HCT116 (cell line): ENCODE data around the gene SH2D2A. TPM values are rescaled to one million over a fixed set of nuclear protein-coding genes. Genes with fewer than 3 reads are reported as not detected.

Experiments
- ATAC-seq: fragments of 200-7000 bp; cut with Tn5 transposase; 2 replicates; pipeline ENCODE4 v1.9.1; 2020; ENCODE audit warnings: mild to moderate bottlenecking, moderate library complexity
- BruUV-seq: library from RNA; stranded (reverse); fragments of 400-500 nt; replicated peaks from 2 replicates; lab custom pipeline; 2021; lab: Mats Ljungman, UMichigan
- CTCF ChIA-PET: fragments of 300-600 bp; sonication (Branson Sonifier 250); formaldehyde crosslinking; loops from one replicate; lab custom pipeline; 2021; ENCODE audit warnings: antibody characterized with exemption; lab: Charles Lee
- POLR2A ChIA-PET: fragments of 300-600, 350-600 bp; sonication (Branson Sonifier 250); formaldehyde crosslinking; loops from one replicate; lab custom pipeline; 2021; ENCODE audit warnings: antibody characterized with exemption; lab: Charles Lee
- RAD21 ChIA-PET, 2 experiments: fragments of 300-600 bp; sonication (Branson Sonifier 250); formaldehyde crosslinking; loops; one replicate each; lab custom pipeline; 2023; ENCODE audit warnings: low total read pairs in 2 of 2; ENCODE audit not compliant: uncharacterized antibody in 2 of 2, unreplicated experiment in 2 of 2, low non-redundant PET in 1 of 2; lab: Charles Lee
- DNase-seq: peaks from one replicate; pipeline ENCODE4 v3.0.0-alpha.2; 2010; ENCODE audit warnings: low read depth, low spot score
- H2AFZ ChIP-seq: fragments of 200-600 bp; shearing (Covaris generic), sonication (generic); 2 replicates; pipeline ENCODE4 v1.6.1; 2017; ENCODE audit warnings: low read depth, mixed run types, mixed read lengths, antibody characterized with exemption, low read length; ENCODE audit not compliant: poor library complexity, severe bottlenecking
- H3K27ac ChIP-seq: 2 replicates; pipeline ENCODE4 v1.5.1; 2012; ENCODE audit warnings: low read depth, low read length
- H3K27me3 ChIP-seq: fragments of 200-600 bp; sonication (generic); 2 replicates; pipeline ENCODE4 v1.6.1; 2016; ENCODE audit warnings: mixed run types, low read length, mixed read lengths; ENCODE audit not compliant: insufficient read depth
- H3K36me3 ChIP-seq, 2 experiments: fragments of 200-500 bp in 1 of 2; fragments of 200-600 bp in 1 of 2; sonication (Bioruptor generic) in 1 of 2; sonication (generic) in 1 of 2; 2 replicates each; pipeline versions ENCODE4 v1.5.1 to v1.6.1; 2014 to 2016; ENCODE audit warnings: low read length in 2 of 2, inconsistent platforms in 1 of 2, mixed read lengths in 1 of 2, mixed run types in 1 of 2; ENCODE audit not compliant: insufficient read depth in 2 of 2, control insufficient read depth in 1 of 2
- H3K4me1 ChIP-seq, 2 experiments: fragments of 200-600 bp in 1 of 2; sonication (generic) in 1 of 2; 2 replicates each; pipeline versions ENCODE4 v1.5.1 to v1.6.1; 2012 to 2017; ENCODE audit warnings: low read length in 2 of 2, inconsistent platforms in 1 of 2, mild to moderate bottlenecking in 1 of 2, mixed read lengths in 1 of 2, mixed run types in 1 of 2, moderate library complexity in 1 of 2; ENCODE audit not compliant: insufficient read depth in 2 of 2, control insufficient read depth in 1 of 2
- H3K4me2 ChIP-seq: fragments of 200-600 bp; sonication (generic); 2 replicates; pipeline ENCODE4 v1.6.1; 2017; ENCODE audit warnings: mixed run types, low read length, mixed read lengths
- H3K4me3 ChIP-seq, 2 experiments: fragments of 200-600 bp in 1 of 2; sonication (generic) in 1 of 2; replicated peaks in 1 of 2; 2 replicates each; pipeline ENCODE4 v1.5.1; 2011 to 2016; ENCODE audit warnings: low read length in 2 of 2, control low read depth in 1 of 2, low read depth in 1 of 2, mild to moderate bottlenecking in 1 of 2, mixed read lengths in 1 of 2, mixed run types in 1 of 2
- H3K79me2 ChIP-seq: fragments of 200-600 bp; sonication (generic); 2 replicates; pipeline ENCODE4 v1.6.1; 2017; ENCODE audit warnings: mild to moderate bottlenecking, mixed run types, low read length, moderate library complexity, mixed read lengths; ENCODE audit not compliant: insufficient read depth
- H3K9ac ChIP-seq: fragments of 200-600 bp; sonication (generic); 2 replicates; pipeline ENCODE4 v1.6.1; 2016; ENCODE audit warnings: low read length, mixed read lengths
- H3K9me2 ChIP-seq: fragments of 200-600 bp; sonication (generic), shearing (Covaris generic); 2 replicates; pipeline ENCODE4 v1.6.1; 2017; ENCODE audit warnings: mixed run types, mild to moderate bottlenecking, moderate library complexity; ENCODE audit not compliant: insufficient read depth
- H3K9me3 ChIP-seq, 2 experiments: fragments of 200-500 bp in 1 of 2; fragments of 200-600 bp in 1 of 2; sonication (Bioruptor generic) in 1 of 2; sonication (generic) in 1 of 2; 2 replicates each; pipeline ENCODE4 v1.6.1; 2014 to 2017; ENCODE audit warnings: low read length in 2 of 2, mixed read lengths in 2 of 2, inconsistent platforms in 1 of 2, low read depth in 1 of 2, mild to moderate bottlenecking in 1 of 2, mixed run types in 1 of 2, moderate library complexity in 1 of 2; ENCODE audit not compliant: control insufficient read depth in 1 of 2, insufficient read depth in 1 of 2
- H4K20me1 ChIP-seq: fragments of 200-600 bp; sonication (generic), shearing (Covaris generic); 2 replicates; pipeline ENCODE4 v1.6.1; 2017; ENCODE audit warnings: mixed run types, mild to moderate bottlenecking, moderate library complexity; ENCODE audit not compliant: insufficient read depth
- EZH2 ChIP-seq: fragments of 200-600 bp; sonication (generic); IDR thresholded peaks from 2 replicates; pipeline ENCODE4 v1.6.1; 2017; ENCODE audit warnings: antibody characterized with exemption, mixed run types
- EZH2phosphoT487 ChIP-seq: fragments of 200-600 bp; IDR thresholded peaks from 2 replicates; pipeline ENCODE4 v1.6.1; 2018; ENCODE audit warnings: antibody characterized with exemption, borderline replicate concordance
- JUND ChIP-seq: IDR thresholded peaks from 2 replicates; pipeline ENCODE4 v1.6.1; 2012
- POLR2AphosphoS5 ChIP-seq: IDR thresholded peaks from 2 replicates; pipeline ENCODE4 v1.6.1; 2011; ENCODE audit warnings: mild to moderate bottlenecking, low read depth, low read length, moderate library complexity
- RAD21 ChIP-seq: IDR thresholded peaks from 2 replicates; pipeline ENCODE4 v1.6.1; 2012; ENCODE audit warnings: low read depth, mild to moderate bottlenecking
- SIN3A ChIP-seq: IDR thresholded peaks from 2 replicates; pipeline ENCODE4 v1.6.1; 2012; ENCODE audit warnings: low read depth
- SP1 ChIP-seq: IDR thresholded peaks from 2 replicates; pipeline ENCODE4 v1.6.1; 2012; ENCODE audit warnings: low read depth
- SRF ChIP-seq: IDR thresholded peaks from 2 replicates; pipeline ENCODE4 v1.6.1; 2012; ENCODE audit warnings: low read depth
- ZFX ChIP-seq: fragments of 450-650 bp; IDR thresholded peaks from 2 replicates; pipeline ENCODE4 v1.6.1; 2017
- ZNF274 ChIP-seq: fragments of 200-500 bp; sonication (Bioruptor generic); IDR thresholded peaks from 2 replicates; pipeline ENCODE4 v1.6.1; 2014; ENCODE audit warnings: mild to moderate bottlenecking, low read depth, low read length, inconsistent platforms
- intact Hi-C: fragments of 100-400 bp; cut with micrococcal nuclease; formaldehyde crosslinking; loops from 2 replicates; pipeline ENCODE4 v1.10.0; 2022
- total RNA-seq: library from RNA; stranded (reverse); gene quantifications from one replicate; pipeline ENCODE4 v1.2.1, GENCODE V29; 2021; ENCODE audit not compliant: unreplicated experiment
- TF ChIP-seq, protein P1 (sequence below): IDR thresholded peaks from 2 replicates; pipeline ENCODE4 v1.6.1; 2011; ENCODE audit warnings: mild to moderate bottlenecking, low read length, moderate library complexity; ENCODE audit not compliant: insufficient replicate concordance; ENCODE audit errors: extremely low read depth
- TF ChIP-seq, protein P2 (sequence below): IDR thresholded peaks from 2 replicates; pipeline ENCODE4 v1.6.1; 2012
- TF ChIP-seq, protein P3 (sequence below), 3 experiments: fragments of 200-600 bp in 1 of 3; sonication (generic) in 1 of 3; IDR thresholded peaks in 2 of 3; conservative IDR thresholded peaks in 1 of 3; 2 replicates each; pipeline ENCODE4 v1.5.1; 2012 to 2017; ENCODE audit warnings: low read depth in 2 of 3, low read length in 2 of 3, antibody characterized with exemption in 1 of 3, borderline replicate concordance in 1 of 3, control low read depth in 1 of 3, mild to moderate bottlenecking in 1 of 3, mixed read lengths in 1 of 3, mixed run types in 1 of 3, moderate library complexity in 1 of 3; ENCODE audit not compliant: insufficient read depth in 1 of 3

Gene SH2D2A
- total RNA-seq, 1 experiment from 2014 or later, result 4.8 TPM

DNA sequence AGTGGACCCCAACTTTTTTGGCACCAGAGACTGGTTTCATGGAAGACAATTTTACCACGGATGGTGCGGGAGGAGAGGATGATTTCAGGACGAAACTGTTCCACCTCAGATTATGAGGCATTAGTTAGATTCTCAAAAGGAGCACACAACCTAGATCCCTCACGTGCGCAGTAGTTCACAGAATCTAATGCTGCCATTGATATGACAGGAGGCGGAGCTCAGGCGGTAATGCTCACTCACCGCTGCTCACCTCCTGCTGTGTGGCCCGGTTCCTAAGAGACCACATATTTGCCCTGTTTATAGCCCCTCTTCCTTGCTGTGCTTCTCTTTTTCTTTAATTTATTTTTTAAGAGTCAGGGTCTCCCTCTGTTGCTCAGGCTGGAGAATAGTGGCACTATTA lies 48.6 kb upstream of the SH2D2A start:
- no peak overlapping the region for H3K9ac ChIP-seq
- no peak for ATAC-seq
- H4K20me1 ChIP-seq, result no peaks in the 10 kb centered on the region
- H3K9me3 ChIP-seq, result no peaks in the 10 kb centered on the region
- DNase-seq, result no peak
- H3K4me2 ChIP-seq, result no peak overlapping the region
- no peak for TF ChIP-seq SIN3A
- no peak for TF ChIP-seq JUND
- no peak for TF ChIP-seq ZNF274
- TF ChIP-seq, protein P1, sequence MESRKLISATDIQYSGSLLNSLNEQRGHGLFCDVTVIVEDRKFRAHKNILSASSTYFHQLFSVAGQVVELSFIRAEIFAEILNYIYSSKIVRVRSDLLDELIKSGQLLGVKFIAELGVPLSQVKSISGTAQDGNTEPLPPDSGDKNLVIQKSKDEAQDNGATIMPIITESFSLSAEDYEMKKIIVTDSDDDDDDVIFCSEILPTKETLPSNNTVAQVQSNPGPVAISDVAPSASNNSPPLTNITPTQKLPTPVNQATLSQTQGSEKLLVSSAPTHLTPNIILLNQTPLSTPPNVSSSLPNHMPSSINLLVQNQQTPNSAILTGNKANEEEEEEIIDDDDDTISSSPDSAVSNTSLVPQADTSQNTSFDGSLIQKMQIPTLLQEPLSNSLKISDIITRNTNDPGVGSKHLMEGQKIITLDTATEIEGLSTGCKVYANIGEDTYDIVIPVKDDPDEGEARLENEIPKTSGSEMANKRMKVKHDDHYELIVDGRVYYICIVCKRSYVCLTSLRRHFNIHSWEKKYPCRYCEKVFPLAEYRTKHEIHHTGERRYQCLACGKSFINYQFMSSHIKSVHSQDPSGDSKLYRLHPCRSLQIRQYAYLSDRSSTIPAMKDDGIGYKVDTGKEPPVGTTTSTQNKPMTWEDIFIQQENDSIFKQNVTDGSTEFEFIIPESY, result no peak
- no peak for TF ChIP-seq ZFX
- TF ChIP-seq, protein P2, sequence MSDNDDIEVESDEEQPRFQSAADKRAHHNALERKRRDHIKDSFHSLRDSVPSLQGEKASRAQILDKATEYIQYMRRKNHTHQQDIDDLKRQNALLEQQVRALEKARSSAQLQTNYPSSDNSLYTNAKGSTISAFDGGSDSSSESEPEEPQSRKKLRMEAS, result no peak
- TF ChIP-seq POLR2AphosphoS5, result no peak
- no peaks in the 10 kb centered on the region for H3K36me3 ChIP-seq
- no peaks in the 10 kb centered on the region for H3K79me2 ChIP-seq
- H3K9me2 ChIP-seq, result no peaks in the 10 kb centered on the region
- H3K27me3 ChIP-seq, result peaks cover 3% of the 10 kb centered on the region; the same call in 1 of the 2 replicates
- intact Hi-C loops, result no loop called here
- H2AFZ ChIP-seq, result no peak overlapping the region
- POLR2A ChIA-PET, result no interaction called here
- no peak overlapping the region for H3K4me3 ChIP-seq
- RAD21 ChIA-PET, result no interaction called here
- H3K4me1 ChIP-seq, result peaks cover 3 to 11% of the 10 kb centered on the region in 2 experiments; a peak in 3 of 4 replicates
- CTCF ChIA-PET, result no interaction called here
- no peak overlapping the region for H3K27ac ChIP-seq
- BruUV-seq, result no TSS peak

DNA sequence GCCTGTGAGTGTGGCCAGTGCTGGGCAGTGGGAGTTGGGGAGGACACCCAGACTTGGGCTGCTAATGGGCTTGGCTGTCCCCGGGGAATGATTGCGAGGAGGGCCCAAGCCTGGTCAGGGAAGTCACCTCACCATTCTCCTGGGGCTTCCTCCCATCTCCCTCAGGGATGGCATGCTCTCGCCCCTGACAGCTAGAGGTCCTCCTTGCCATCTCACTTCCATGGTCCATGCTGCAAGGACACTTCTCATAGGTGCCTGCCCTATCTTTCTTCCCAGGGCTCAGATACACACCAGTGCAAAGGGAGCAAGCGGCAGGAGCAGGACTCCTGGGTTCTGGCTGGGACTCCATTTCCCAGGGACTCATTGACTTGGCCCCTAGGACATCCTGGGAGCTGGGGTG lies 48.1 kb upstream of the SH2D2A start:
- H3K4me1 ChIP-seq, result peaks cover 4 to 14% of the 10 kb centered on the region in 2 experiments; a peak in 3 of 4 replicates
- H3K36me3 ChIP-seq, result no peaks in the 10 kb centered on the region
- H3K27me3 ChIP-seq, result peaks cover 3% of the 10 kb centered on the region; the same call in 1 of the 2 replicates
- intact Hi-C loops, result no loop called here
- RAD21 ChIA-PET, result no interaction called here
- POLR2A ChIA-PET, result no interaction called here
- no peak overlapping the region for H3K4me2 ChIP-seq
- no peak overlapping the region for H3K4me3 ChIP-seq
- TF ChIP-seq EZH2, result no peak
- no peak for TF ChIP-seq ZNF274
- peak; percentile 57 for TF ChIP-seq RAD21
- TF ChIP-seq SP1, result no peak
- TF ChIP-seq EZH2phosphoT487, result no peak
- TF ChIP-seq, protein P1, result no peak
- no peak for TF ChIP-seq SRF
- TF ChIP-seq, protein P3, sequence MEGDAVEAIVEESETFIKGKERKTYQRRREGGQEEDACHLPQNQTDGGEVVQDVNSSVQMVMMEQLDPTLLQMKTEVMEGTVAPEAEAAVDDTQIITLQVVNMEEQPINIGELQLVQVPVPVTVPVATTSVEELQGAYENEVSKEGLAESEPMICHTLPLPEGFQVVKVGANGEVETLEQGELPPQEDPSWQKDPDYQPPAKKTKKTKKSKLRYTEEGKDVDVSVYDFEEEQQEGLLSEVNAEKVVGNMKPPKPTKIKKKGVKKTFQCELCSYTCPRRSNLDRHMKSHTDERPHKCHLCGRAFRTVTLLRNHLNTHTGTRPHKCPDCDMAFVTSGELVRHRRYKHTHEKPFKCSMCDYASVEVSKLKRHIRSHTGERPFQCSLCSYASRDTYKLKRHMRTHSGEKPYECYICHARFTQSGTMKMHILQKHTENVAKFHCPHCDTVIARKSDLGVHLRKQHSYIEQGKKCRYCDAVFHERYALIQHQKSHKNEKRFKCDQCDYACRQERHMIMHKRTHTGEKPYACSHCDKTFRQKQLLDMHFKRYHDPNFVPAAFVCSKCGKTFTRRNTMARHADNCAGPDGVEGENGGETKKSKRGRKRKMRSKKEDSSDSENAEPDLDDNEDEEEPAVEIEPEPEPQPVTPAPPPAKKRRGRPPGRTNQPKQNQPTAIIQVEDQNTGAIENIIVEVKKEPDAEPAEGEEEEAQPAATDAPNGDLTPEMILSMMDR (IDR thresholded peaks at IDR 0.05 in 2 of 3, conservative IDR thresholded peaks at IDR 0.05 in 1 of 3; ENCODE audit: borderline replicate concordance in 1 of 3, insufficient read depth in 1 of 3, low read depth in 2 of 3, low read length in 2 of 3), result peak in 1 of 3 experiments; percentile 25; a peak in 1 of 6 replicates
- BruUV-seq, result no TSS peak
- H3K79me2 ChIP-seq, result no peaks in the 10 kb centered on the region
- no peaks in the 10 kb centered on the region for H4K20me1 ChIP-seq
- H2AFZ ChIP-seq, result no peak overlapping the region
- no peaks in the 10 kb centered on the region for H3K9me2 ChIP-seq
- ATAC-seq, result no peak
- H3K27ac ChIP-seq, result no peak overlapping the region
- DNase-seq, result no peak
- CTCF ChIA-PET, result no interaction called here
- no peak overlapping the region for H3K9ac ChIP-seq
- no peaks in the 10 kb centered on the region for H3K9me3 ChIP-seq
